ENCODE measurements around the gene RFX7.

Gene RFX7

DNA sequence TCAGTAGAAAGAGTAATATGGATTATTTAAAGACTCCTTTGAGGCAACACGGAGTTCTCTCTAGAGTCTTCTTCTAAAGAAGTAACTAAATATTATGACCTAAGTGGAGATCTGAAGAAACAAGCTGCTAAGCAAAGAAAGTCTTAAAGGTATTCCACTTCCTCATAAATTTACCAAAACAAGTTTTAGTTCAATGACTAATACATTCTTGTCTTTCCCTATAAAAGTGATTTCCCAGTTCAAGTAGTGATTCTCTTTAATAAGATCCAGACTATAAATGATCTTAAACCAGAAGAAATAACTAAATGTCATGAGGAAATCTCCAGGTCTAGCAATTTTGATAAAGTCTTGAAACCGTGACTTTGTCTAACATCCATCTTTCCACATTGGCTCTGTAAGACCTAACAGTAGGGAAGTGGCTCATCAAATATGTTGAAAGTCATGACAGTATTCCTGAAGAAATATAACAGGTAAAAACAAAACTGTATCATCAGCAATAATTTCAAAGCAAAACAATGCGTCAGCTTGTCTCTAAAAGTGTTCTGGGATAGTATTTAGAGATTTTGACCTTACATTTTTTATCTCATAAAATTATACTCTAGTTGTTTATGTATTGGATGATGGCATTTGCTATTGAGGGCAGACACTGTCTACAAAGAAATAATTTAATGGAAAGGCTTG, 198.5 kb downstream of the RFX7 start:
- no peak for DNase-seq (ENCODE audit: low spot score)

GRCh38 chr15:56042982-56043980, 200.4 kb downstream of the RFX7 start:
- no peak for DNase-seq (ENCODE audit: low spot score)

DNA sequence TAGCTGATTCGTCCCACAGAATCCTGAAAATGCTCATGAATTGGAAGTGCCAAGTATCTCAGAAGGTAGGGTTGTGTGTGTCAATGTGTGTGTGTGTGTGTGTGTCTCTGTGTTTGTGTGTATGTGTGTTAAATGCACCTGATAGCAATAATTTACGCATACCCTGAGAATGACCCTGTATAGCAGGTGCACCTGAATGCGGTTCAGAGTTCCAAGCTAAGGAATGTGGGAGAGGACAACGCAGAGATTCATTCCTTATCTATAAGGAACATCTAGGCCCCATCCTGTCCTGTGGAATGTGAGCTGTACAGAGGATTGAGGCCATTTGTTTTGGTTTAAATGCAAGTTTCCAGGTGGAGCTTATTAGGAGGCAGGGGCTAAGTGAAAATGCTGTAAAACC, 201.2 kb downstream of the RFX7 start:
- no peak for DNase-seq (ENCODE audit: low spot score)

GRCh38 chr15:56042031-56042430, 201.6 kb downstream of the RFX7 start:
- DNase-seq (ENCODE audit: low spot score) = no peak

GRCh38 chr15:56040081-56041035, 203.3 kb downstream of the RFX7 start:
- peak; percentile 44 for DNase-seq (ENCODE audit: low spot score)

GRCh38 chr15:56038707-56039106, 205.0 kb downstream of the RFX7 start:
- DNase-seq (ENCODE audit: low spot score) = no peak

DNA sequence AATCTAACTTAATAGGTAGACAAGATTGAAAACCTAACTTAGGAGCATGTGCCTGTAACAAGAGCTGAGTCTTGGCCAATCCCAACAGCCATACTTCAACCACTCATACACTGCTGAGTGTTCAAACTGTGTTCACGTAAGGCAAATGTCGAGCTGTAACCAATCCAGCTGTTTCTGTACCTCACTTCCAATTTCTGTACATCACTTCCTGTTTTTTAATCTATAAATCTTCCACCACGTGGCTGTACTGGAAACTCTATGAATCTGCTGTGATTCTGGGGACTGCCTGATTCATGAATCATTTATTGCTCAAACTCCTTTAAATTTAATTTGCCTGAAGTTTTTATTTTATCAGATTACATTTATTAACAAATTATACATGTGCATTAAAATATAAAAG, 205.7 kb downstream of the RFX7 start:
- DNase-seq (ENCODE audit: low spot score) = no peak
